Endothelial cell of umbilical vein (primary cell): Measurements from ENCODE around the gene L1CAM.

Experiments used
- CTCF ChIP-seq, 2 donors: IDR thresholded peaks; 1 replicate in 1 of 2; 2 replicates in 1 of 2; pipeline ENCODE4 v1.5.1; 2011; ENCODE audit warnings: low read length in 2 of 2, mild to moderate bottlenecking in 2 of 2, moderate library complexity in 2 of 2, control low read depth in 1 of 2, inconsistent platforms in 1 of 2, low read depth in 1 of 2; ENCODE audit not compliant: insufficient read depth in 1 of 2; ENCODE audit errors: extremely low read depth in 1 of 2
- EZH2 ChIP-seq: IDR thresholded peaks from 2 replicates; pipeline ENCODE4 v1.6.1; 2012; ENCODE audit warnings: borderline replicate concordance, low read depth, mild to moderate bottlenecking, moderate library complexity, low read length, inconsistent platforms; ENCODE audit not compliant: severe bottlenecking
- FOS ChIP-seq: IDR thresholded peaks from 2 replicates; pipeline ENCODE4 v1.6.1; 2011; ENCODE audit warnings: mild to moderate bottlenecking, low read length, moderate library complexity, borderline replicate concordance; ENCODE audit not compliant: insufficient read depth
- GATA2 ChIP-seq: IDR thresholded peaks from 2 replicates; pipeline ENCODE4 v1.7.0; 2011; ENCODE audit warnings: low read depth, mild to moderate bottlenecking, moderate library complexity, mixed read lengths, low read length; ENCODE audit not compliant: insufficient read length, insufficient read depth
- MAX ChIP-seq: IDR thresholded peaks from 2 replicates; pipeline ENCODE4 v1.6.1; 2011; ENCODE audit not compliant: insufficient read depth, insufficient read length
- MYC ChIP-seq: IDR thresholded peaks from one replicate; pipeline ENCODE4 v1.6.1; 2011; ENCODE audit warnings: mild to moderate bottlenecking, low read depth, low read length
- POLR2A ChIP-seq: IDR thresholded peaks from 2 replicates; pipeline ENCODE4 v1.6.1; 2012; ENCODE audit warnings: low read depth, mild to moderate bottlenecking, control low read depth, low read length
- POLR2AphosphoS5 ChIP-seq: IDR thresholded peaks from 2 replicates; pipeline ENCODE4 v1.6.1; 2012; ENCODE audit warnings: low read depth, mild to moderate bottlenecking, control low read depth, low read length, moderate library complexity; ENCODE audit not compliant: insufficient read depth

GRCh38 chrX:153929576-153929975, 43.6 kb upstream of the L1CAM start:
- TF ChIP-seq CTCF (IDR thresholded peaks at IDR 0.05; ENCODE audit: extremely low read depth in 1 of 2, insufficient read depth in 1 of 2, low read depth in 1 of 2, low read length in 2 of 2) (no peak), POLR2A (no peak), EZH2 (no peak), POLR2AphosphoS5 (no peak), FOS (no peak), MAX (no peak), MYC (no peak), GATA2 (no peak)
